GM04504 (cell line): ENCODE results near the gene DDB1.
A peak's percentile ranks its signal among the peaks of the same experiment; 100 is the strongest.

Source experiments
- DNase-seq: peaks from one replicate; pipeline ENCODE4 v3.0.0-alpha.2; 2012; ENCODE audit warnings: low read depth

Gene DDB1

DNA sequence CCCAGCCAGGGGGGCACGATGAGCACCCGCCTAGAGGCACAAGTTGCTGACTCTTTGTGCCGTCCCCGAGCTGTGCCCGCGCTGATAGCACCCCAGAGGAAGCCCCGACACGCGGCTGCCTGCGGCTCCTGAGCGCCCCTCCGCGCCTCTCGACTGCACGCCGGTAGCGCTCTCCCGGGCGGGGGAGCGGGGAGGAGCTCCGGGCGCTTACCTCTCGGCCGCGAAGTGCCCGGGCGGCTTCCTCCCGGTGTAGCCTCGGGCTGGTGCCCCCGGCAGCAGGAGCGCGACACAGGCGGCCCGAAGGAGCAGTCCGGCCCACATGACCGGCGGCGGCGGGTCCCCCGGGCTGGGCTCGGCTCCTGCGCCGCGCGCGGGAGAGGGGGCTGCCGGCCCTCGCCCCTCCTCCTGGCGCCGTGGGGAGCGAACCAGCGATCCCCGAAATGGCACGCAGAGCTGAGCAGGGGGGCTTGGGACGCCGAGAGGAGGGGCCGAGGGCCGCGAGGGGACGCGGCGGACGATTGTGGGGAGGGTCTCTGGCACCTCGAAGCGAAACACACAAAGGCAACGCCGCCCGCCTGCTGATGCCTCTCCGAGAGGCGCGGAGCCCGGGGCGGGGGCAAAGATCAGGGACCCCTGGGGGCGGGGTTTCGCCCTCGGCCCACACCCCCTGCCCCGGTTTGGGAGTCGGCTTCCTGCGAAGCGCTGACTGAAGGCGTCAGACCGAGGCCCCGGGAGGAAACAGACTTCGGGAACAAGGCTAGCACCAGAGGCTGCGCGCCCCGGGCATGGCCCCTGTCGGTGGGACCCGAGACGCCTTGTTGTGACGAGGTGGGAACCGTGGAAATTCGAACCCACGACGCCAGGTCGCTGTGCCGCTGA is 37.9 kb downstream of the DDB1 start, which contains the start of gene VWCE:
VWCE (minus strand) TSS at position 600 of the 879 bp plus-strand sequence; CDS start at position 321, 279 bp downstream.
- DNase-seq: peak; percentile 11

DNA sequence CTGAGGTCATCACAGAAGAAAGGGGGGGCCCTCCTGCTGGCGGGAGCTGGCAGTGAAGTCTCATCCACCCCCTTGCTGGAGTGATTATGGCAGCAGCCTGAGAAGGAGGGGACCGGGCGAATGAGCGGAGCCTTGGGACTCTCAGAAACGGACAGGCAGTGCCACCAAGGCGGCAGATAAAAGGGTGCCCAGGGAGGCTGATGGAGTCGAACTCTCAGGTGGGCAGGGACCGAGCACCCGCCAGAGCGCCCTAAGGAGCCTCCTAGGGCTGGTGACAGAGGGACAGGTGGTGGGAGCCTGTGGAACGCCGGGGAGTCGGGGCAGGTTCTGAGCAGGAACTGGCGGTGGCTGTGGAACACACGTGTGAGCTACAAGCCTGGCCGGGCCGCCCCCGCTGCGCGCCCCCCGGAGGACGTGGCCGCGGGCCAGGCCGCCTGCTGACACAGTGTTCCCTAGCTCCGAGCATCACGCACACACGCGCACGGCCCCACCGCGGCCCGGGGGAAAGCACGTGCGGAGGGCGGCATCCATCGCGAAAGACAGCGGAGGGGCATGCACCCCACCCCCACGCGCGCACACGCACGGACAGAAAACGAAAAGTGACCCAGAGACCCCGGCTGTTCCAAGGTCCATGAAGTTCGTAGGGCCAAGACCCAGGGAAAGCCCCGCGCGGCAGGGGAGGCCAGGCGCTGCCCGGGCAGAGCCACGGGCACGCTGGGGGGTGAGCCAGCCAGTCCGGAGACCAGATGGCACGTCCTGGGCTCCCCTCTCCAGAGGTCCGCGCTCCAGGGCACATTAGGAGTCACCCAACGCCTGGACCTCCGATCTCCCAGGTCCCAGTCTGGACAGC is 38.8 kb downstream of the DDB1 start:
- DNase-seq: peak; percentile 16

DNA sequence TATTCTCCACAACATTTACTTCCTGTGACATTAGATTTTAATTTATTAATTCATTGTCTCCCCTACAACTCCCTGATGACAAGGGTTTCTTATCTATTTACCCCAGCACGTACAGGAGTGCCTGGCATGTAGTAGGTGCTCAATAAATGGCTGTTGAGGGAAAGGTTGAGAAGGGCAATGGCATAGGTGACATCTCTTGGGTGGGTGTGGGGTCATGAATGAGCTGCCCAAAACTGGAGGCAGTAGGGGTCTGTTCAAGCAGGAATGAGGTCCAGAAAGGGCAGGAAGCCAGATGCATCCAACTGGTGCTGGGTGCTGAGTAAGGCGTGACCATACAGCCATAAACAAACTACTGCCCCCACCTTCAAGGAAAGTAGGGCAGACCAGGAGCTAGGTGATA is 40.5 kb downstream of the DDB1 start:
- DNase-seq: no peak

DNA sequence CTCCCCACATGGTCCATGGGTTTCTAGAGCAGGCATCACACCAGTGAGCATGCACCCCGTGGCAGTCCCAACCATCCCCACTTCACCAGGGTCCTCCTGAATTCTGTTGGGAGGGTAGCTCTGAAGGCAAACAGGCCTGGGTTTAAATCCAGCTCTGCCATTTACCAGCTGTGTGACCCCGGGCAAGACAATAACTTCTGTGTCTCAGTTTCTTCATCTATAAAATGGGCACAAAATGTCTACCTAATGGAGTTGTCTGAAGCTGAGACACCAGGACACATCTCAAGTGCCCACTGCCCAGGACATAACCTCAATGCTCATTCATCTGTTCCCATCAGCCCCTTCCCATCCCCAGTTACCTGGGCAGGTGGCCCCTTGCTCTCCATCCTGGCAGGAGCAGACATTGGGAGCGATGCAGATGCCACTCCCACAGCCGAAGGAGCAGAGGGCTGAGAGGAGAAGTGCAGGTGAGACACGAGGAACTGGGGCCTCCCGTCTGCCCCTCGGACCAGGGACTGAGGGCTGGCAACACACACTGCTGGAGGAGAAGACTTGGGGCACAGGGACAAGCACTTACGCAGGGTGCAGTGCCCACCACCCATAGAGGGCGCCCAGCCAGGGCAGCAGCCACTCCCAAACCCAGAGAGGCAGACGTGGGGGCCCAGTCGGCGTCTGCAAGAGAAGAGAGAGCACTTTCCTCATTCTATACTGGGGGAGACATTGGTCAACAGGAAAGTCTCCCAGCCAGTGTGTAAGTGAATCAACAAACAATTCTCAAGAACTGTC is 41.8 kb downstream of the DDB1 start:
- no peak for DNase-seq

DNA sequence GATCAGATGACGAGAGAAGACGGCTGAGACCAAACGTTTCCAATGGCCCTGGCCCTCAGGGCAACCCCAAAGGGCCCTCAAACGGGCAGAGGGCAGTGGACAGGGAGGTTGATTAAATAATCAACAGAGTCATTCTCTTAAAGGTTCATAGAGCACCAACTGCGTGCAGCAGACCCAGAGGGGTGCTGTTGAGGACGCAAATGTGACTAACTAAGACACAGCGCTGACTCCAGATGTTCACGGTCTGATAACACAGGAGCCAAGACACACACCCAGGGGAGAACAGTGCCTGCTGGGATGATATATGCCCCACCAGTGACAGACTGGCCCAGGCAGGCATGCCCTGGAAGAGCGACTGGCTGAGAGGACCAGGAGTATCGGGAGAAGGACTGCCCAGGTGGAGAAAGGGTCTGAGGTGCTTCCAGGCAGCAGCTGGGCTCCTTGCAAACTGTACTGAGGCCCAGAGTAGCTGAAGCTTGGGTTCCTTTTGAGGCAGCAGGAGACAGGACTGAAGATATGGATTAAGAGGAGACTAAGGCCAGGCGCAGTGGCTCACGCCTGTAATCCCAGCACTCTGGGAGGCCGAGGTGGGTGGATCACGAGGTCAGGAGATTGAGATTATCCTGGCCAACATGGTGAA is 45.4 kb downstream of the DDB1 start:
- no peak for DNase-seq

DNA sequence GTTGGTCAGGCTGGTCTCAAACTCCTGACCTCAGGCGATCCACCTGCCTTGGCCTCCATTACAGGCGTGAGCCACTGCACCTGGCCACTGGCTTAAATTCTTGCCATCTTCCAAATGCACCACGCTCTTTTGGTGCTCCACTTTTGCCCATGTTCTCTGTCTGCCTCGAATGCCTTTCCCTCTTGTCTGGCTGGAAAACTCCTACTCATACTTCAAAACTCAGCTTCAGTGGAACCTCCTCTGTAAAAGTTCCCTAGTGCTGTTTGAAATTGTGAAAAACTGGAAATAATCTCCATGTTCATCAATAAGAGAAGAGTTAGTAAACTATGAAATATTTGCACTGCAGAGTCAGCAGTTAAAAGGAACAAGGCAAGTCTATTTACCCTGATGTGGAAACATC is 49.3 kb downstream of the DDB1 start:
- DNase-seq: no peak

DNA sequence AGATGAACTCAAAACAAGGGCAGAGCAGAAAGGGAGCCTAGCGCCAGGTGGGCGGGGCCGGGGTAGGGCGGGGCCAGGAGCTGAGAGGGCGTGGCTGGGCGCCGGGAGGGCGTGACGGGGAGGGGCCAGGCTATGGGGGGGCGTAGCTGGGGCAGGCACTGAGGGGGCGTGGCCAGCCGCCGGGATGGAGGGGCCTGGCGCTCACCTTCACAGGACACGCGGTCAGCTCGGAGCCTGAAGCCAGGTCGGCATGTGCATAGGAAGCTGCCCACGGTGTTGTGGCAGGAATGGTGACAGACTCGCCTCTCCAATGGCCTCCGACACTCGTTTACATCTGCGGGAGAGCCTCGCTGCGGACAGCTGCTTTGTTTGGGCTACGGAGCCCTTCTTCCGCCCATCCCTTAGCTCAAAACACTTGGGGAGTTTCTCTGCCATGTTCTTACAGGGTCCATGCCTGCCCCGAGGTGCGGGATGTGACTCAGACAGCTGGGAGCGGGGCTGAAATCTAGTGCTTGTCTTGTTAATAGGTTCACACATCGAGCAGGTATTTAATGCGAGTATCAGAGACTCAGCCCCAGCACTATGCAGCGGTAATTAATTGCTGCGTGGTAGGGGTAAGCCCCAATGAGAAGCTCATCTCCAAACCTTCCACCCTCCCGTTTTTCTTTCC is 51.2 kb downstream of the DDB1 start:
- DNase-seq: no peak

DNA sequence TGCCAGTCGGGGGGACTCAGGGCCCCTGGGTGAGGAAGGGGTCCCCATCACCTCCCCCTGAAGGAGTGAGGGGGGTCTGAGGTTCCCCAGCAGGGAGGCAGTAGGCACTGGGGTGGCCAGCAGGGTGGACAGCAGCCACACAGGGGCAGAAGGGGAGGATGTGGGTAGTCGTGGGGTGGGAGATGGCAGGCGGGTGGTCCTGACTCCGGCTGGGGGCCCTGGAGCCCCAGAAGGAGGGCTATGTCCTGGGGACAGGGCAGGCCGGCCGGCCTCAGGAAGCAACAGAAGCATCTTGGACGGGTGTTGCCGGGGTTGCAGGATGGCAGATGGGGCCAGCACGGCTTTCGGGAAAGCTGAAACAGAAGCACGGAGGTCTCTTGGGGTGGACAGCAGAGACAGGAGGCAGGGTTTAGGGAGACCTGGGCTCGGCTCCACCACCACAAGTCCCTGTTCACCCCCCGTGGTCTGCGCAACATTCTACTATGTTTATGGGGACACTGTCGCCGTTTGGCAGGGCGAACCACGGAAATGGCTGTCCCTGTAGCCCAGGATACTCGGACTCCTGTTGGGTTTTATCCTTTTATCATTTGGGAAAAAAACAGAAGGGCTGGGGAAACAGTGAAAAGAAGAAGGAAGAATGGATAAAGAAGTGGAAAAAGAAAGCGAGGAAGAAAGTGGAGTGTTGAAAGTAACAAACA is 51.9 kb downstream of the DDB1 start:
- no peak for DNase-seq

DNA sequence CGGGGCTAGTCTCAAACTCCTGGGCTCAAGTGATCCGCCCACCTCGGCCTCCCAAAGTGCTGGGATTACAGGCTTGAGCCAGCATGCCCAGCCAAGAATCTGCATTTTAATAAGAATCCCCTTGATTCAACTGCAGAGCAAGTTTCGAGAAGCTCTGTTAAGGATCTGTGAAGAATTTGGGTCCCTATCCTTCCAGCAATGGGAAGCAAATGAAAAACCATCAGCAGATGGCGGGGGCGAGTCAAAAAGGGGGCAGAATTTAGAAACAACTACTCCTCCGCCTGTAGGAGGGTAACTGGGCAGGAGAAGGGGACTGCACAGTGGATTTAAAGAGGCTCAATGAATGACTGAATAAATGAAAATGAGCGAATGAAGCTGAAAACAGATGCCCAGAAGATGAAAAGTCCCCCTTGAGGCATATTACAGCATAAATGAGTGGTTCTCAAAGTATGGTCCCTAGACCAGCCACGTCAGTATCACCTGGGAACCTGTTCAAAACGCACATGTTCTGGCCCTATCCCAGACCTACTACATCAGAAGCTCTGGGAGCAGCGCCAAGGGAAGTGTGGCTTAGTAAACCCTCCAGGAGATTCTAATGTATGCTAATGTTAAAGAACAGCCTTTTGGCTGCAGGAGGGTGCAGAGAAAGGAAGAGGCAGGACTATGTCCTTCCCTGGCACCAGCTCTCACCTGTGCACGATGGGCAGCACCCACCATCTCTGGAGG is 52.8 kb downstream of the DDB1 start:
- DNase-seq: no peak

DNA sequence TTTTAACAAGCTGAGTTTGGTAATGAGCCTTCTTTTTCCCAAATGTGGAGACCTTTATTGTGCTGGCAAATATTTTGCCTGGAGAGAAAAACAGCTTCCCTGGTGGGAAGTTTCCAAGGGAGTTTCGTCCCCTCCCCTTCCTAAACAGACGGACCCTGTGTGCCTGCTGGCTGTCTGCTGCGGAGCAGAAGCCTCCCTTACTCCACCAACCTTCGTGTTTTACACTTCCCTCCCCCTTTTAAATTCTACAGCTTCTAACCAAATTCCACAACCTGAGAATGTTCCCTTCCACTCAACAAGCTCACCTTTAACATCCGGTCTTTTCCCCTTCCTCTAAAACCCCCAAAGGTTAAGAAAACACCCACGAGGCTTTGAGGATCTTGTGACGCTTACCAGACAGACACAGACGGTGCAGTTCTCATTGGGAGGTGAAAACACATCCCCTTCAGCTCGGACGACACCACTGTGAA is 54.9 kb downstream of the DDB1 start:
- no peak for DNase-seq

DNA sequence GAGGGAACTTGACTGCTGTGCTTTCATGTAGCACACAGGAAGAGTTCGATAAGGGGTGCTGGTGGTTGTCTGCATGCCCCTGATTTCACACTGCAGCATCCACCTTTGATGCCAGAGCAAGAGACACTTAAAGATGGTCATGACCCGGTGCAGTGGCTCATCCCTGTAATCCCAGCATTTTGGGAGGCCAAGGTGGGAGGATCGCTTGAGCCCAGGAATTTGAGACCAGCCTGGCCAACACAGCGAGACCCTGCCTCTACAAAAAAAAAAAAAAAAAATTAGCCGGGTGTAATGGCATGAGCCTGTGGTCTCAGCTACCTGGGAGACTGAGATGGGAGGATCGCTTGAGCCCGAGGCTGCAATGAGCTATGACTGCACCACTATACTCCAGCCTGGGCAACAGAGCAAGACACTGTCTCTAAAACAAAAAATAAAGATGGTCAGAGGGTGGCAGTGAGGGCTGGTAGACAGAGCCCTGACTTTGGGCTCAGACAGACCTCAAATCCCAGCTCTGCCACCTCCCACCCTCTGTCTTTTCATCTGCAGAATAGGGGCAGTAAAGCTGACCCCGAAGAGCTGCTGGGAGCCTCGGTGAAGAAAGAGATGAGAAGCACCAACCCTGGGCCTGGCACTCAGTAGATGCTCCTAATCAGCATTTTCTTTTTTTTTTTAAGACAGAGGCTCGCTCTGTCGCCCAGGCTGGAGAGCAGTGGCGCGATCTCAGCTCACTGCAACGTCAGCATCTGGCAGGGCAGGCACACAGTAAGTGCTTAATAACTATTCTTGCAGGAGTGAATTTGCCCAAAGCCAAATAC is 55.5 kb downstream of the DDB1 start:
- no peak for DNase-seq

DNA sequence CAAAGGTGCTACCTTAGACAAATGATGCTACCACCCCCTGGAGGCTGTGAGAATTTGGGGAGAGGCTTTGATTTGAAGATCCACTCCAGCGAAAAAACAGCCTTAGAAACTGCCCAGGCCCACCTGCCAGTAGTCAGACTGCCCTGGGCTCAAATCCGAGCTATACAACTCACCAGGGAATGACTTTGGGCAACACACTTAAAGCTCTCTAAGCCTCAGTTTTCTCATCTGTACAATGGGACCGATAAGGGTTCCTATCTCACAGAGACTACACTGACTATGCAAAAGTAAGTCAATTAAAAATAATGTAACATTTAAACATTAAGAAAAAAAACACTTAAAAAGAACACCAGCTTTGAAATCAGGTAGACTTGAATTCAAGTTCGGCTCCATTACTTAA is 57.7 kb downstream of the DDB1 start:
- DNase-seq: no peak

DNA sequence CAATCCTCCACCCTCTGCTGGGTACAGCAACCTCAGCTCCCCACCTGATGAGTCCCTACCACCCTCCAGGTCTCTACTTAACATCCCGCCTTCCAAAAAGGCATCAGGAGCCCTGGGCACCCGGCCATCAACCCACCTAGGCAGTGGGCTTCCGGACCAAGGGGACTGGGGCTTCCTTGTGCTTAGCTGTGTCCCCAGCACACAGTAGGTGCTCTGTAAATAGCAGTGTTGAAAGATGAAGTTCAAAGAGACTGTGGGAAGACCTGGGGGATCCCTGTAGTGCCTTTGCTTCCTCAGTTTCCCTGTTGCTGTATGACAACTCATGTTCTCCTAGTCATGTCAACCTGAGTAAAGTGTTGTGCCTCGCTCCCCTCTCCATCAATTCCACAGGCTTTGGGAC is 58.8 kb downstream of the DDB1 start:
- DNase-seq: no peak

DNA sequence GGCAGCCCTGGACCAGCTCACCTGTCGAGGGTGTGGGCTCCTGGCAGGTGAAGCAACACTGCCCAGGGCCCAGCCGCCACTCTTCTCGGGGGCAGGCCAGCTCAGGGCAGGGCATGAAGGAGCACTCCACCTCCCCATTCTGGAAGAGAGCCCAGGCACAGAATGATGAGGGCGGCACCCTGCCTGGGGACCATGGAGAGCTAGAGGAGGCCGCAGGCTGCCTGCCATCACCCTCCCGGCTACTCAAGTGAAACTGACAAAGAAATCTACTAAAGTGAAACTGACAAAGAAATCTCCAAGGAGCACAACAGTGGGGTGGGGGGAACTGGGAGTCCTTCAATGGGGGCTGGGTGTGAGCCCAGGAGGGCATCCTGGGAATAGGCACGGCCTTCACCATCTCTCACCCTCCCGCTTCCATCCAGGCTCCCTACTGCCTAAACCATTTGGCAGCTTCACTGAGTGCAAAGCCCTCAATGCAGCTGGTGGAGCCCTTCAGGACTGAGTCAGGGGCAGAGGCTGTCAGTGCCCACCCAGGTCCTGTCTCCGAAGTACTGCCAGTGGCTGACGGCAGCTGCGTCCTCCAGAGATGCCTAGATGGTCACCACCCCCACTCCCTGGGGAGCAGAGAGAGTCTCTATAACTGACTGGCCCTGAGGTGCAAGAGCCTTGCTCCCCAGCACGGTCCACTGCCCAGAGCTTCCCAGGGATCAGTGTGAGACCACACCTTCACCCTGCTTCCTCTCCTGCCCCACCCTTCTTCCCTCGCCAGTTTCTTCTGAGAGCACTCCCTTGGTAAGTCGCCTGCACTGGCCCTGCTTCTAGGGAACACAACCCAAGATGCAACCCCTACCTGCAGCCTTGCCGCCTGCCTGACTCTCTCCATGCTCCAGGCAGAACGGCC is 59.5 kb downstream of the DDB1 start:
- no peak for DNase-seq

DNA sequence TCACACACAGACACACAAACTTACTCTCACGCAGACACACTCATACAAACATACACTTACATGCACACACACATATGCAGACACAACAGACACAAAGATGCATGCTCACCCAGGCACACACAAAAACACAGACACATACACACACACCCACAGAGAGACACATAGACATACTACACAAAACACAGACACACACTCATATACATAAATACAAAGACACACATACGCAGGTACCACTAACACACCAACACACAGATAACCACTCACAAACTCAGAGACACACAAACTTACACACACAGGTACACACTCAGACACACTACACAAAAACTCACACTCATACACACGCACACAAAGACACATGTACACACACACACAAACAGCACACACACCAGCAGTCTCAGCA is 60.2 kb downstream of the DDB1 start:
- no peak for DNase-seq

DNA sequence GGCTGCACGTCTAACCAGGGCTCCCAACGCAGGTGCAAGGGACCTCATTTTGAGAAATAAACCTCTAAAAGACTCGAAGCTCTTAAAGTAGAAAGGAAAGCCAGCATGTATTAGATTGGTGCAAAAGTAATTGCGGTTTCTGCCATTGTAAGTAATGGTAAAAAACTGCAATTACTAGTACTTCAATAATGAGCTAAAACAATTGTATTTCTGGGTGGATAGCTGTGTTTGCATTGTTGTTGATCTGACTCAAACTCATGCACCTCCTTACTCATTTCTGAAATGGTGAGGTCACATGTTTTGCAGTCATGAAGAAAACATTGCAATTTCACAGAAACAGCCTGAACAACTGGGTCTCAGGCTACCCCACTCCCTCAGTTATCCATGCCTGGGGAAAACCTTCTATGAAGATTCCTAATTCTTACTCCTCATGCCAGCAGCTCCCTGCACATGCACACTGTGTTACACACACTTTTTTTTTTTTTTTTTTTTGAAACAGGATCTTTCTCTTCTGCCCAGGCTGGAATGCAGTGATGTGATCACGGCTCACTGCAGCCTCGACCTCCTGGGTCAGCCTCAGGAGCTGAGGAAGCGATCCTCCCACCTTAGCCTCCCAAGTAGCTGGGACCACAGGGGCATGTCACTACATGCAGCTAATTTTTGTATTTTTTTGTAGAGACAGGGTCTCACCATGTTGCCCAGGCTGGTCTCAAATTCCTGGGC is 62.4 kb downstream of the DDB1 start:
- DNase-seq: no peak

DNA sequence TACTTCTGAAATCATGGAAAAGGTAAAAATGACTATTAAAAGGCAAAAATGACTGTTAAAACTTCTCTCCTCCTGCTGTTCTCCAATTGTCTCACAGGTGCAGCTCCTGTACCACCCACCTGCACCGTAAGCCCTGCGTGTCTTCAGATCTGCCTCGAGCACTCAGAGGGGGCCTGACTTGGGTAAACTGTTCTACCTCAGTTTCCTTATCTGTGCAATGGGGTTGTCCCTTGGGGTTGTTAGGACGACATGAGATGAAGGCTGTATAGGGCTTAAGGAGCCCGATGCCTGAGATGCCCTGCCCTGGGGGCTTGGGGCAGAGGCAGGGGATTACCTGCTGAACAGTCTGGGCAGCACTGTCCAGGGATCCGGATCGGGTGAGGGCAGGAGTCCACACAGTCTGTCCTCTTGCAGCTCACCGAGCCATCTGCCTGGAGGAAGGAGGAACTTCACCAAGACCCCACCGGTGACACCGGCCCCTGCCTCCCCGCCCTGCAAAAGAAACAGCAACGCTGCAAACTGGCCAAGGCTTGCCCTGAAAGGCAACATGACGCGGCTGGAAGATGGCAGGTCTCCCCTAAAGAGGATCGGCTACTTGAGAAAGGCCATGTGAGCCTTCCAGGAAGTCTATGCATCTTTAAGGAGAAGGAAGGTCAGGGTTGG is 64.2 kb downstream of the DDB1 start:
- no peak for DNase-seq
